ENCODE data around the gene TFF1. TPM values are rescaled to one million over a fixed set of nuclear protein-coding genes. Genes with fewer than 3 reads are reported as not detected.

The TFF1 gene
- total RNA-seq, 5 donors from 2014 or later (not counting 1 experiment from before 2014, with no cell fraction given): 1.2 to 1.3 TPM; not detected in 3

GRCh38 chr21:42317341-42317741, 49.0 kb downstream of the TFF1 start:
- Mint-ChIP-seq H3K4me3 (no peak overlapping the region), H3K27me3 (peaks cover 4 to 5% of the 10 kb centered on the region in 2 donors), H3K9me3 (no peaks in the 10 kb centered on the region), H3K36me3 (no peaks in the 10 kb centered on the region), H3K4me1 (peaks cover 5 to 10% (median 8%) of the 10 kb centered on the region in 3 donors), H3K27ac (no peak overlapping the region)
- ATAC-seq (replicated peaks in 1 of 4) (no peak), DNase-seq (no peak)
- peaks cover 0 to 11% of the 10 kb centered on the region in 2 experiments for H3K27me3 ChIP-seq (replicated peaks in 1 of 2; ENCODE audit: control insufficient read depth in 2 of 2, extremely low read depth in 1 of 2, insufficient read depth in 2 of 2, low read length in 1 of 2)
- no peaks in the 10 kb centered on the region for H3K9me3 ChIP-seq
- POLR2A ChIA-PET: interaction anchor here in 1 of 2 donors (0.6 kb wide), 1 partner anchor 657 kb away, joined by 13 read pairs; no protein-coding TSS in a partner anchor
- no peak overlapping the region for H3K27ac ChIP-seq (ENCODE audit: low read length)
- peaks cover 0 to 9% of the 10 kb centered on the region in 2 experiments for H3K4me1 ChIP-seq (ENCODE audit: control insufficient read depth in 1 of 2, extremely low read depth in 1 of 2, insufficient read depth in 2 of 2, low read length in 2 of 2)
- H3K4me3 ChIP-seq (ENCODE audit: control insufficient read depth in 1 of 2, extremely low read depth in 1 of 2, low read length in 1 of 2): no peak overlapping the region
- no peaks in the 10 kb centered on the region for H3K36me3 ChIP-seq (ENCODE audit: control insufficient read depth in 2 of 2, extremely low read depth in 1 of 2, insufficient read depth in 1 of 2, low read length in 1 of 2)
- CTCF ChIA-PET: no interaction called here
- WGBS (ENCODE audit: insufficient coverage): 86% methylated on average over 4 of the region's 8 CpGs

GRCh38 chr21:42316891-42317290, 49.4 kb downstream of the TFF1 start:
- Mint-ChIP-seq H3K27me3 (peaks cover 4 to 5% of the 10 kb centered on the region in 2 donors), H3K9me3 (no peaks in the 10 kb centered on the region), H3K4me1 (peaks cover 5 to 10% (median 8%) of the 10 kb centered on the region in 3 donors), H3K27ac (no peak overlapping the region), H3K4me3 (no peak overlapping the region), H3K36me3 (no peaks in the 10 kb centered on the region)
- H3K4me1 ChIP-seq (ENCODE audit: control insufficient read depth in 1 of 2, extremely low read depth in 1 of 2, insufficient read depth in 2 of 2, low read length in 2 of 2): peaks cover 0 to 9% of the 10 kb centered on the region in 2 experiments
- CTCF ChIA-PET: no interaction called here
- peaks cover 0 to 11% of the 10 kb centered on the region in 2 experiments for H3K27me3 ChIP-seq (replicated peaks in 1 of 2; ENCODE audit: control insufficient read depth in 2 of 2, extremely low read depth in 1 of 2, insufficient read depth in 2 of 2, low read length in 1 of 2)
- no peaks in the 10 kb centered on the region for H3K36me3 ChIP-seq (ENCODE audit: control insufficient read depth in 2 of 2, extremely low read depth in 1 of 2, insufficient read depth in 1 of 2, low read length in 1 of 2)
- POLR2A ChIA-PET: no interaction called here
- H3K27ac ChIP-seq (ENCODE audit: low read length): no peak overlapping the region
- DNase-seq (no peak), ATAC-seq (replicated peaks in 1 of 4) (no peak)
- H3K9me3 ChIP-seq: no peaks in the 10 kb centered on the region
- H3K4me3 ChIP-seq (ENCODE audit: control insufficient read depth in 1 of 2, extremely low read depth in 1 of 2, low read length in 1 of 2): no peak overlapping the region
- 94% methylated on average over 15 of the region's 16 CpGs for WGBS (ENCODE audit: insufficient coverage)

- Histone ChIP-seq H3K4me1 (ENCODE audit: control insufficient read depth in 1 of 2, extremely low read depth in 1 of 2, insufficient read depth in 2 of 2, low read length in 2 of 2) (peaks cover 0 to 9% of the 10 kb centered on the region in 2 experiments), H3K4me3 (ENCODE audit: control insufficient read depth in 1 of 2, extremely low read depth in 1 of 2, low read length in 1 of 2) (no peak within 1 kb of the TSS), H3K27me3 (replicated peaks in 1 of 2; ENCODE audit: control insufficient read depth in 2 of 2, extremely low read depth in 1 of 2, insufficient read depth in 2 of 2, low read length in 1 of 2) (peaks cover 0 to 8% of the 10 kb centered on the region in 2 experiments), H3K36me3 (ENCODE audit: control insufficient read depth in 2 of 2, extremely low read depth in 1 of 2, insufficient read depth in 1 of 2, low read length in 1 of 2) (no peaks in the 10 kb centered on the region), H3K9me3 (no peaks in the 10 kb centered on the region), H3K27ac (ENCODE audit: low read length) (no peak within 1 kb of the TSS)
- Mint-ChIP-seq H3K27me3 (no peaks in the 10 kb centered on the region), H3K27ac (no peak within 1 kb of the TSS), H3K36me3 (no peaks in the 10 kb centered on the region), H3K4me3 (no peak within 1 kb of the TSS), H3K4me1 (peaks cover 5 to 8% (median 5%) of the 10 kb centered on the region in 3 donors), H3K9me3 (no peaks in the 10 kb centered on the region)
- WGBS (ENCODE audit: insufficient coverage): 94% methylated on average over 12 of the region's 15 CpGs
- DNase-seq: no peak
- CTCF ChIA-PET: no interaction called here
- no peak for ATAC-seq (replicated peaks in 1 of 4)
- POLR2A ChIA-PET: no interaction called here
Measured at GRCh38 chr21:42315296-42315891, 50.9 kb downstream of the TFF1 start, which contains the start of gene TFF3. TSS of gene TFF3 (minus strand) at chr21:42315409. CDS start at chr21:42315374, 35 bp downstream.

- ChIA-PET POLR2A (no interaction called here), CTCF (no interaction called here)
- Mint-ChIP-seq H3K27me3 (no peaks in the 10 kb centered on the region), H3K4me1 (peaks cover 5 to 8% (median 5%) of the 10 kb centered on the region in 3 donors), H3K27ac (no peak overlapping the region), H3K36me3 (no peaks in the 10 kb centered on the region), H3K9me3 (no peaks in the 10 kb centered on the region), H3K4me3 (no peak overlapping the region)
- Histone ChIP-seq H3K4me1 (ENCODE audit: control insufficient read depth in 1 of 2, extremely low read depth in 1 of 2, insufficient read depth in 2 of 2, low read length in 2 of 2) (peaks cover 0 to 12% of the 10 kb centered on the region in 2 experiments), H3K27ac (ENCODE audit: low read length) (no peak overlapping the region), H3K36me3 (ENCODE audit: control insufficient read depth in 2 of 2, extremely low read depth in 1 of 2, insufficient read depth in 1 of 2, low read length in 1 of 2) (no peaks in the 10 kb centered on the region), H3K9me3 (no peaks in the 10 kb centered on the region), H3K27me3 (replicated peaks in 1 of 2; ENCODE audit: control insufficient read depth in 2 of 2, extremely low read depth in 1 of 2, insufficient read depth in 2 of 2, low read length in 1 of 2) (peaks cover 0 to 15% of the 10 kb centered on the region in 2 experiments), H3K4me3 (ENCODE audit: control insufficient read depth in 1 of 2, extremely low read depth in 1 of 2, low read length in 1 of 2) (no peak overlapping the region)
- ATAC-seq (replicated peaks in 1 of 4): no peak
- WGBS (ENCODE audit: insufficient coverage): 100% methylated on average over 2 of the region's 6 CpGs
- no peak for DNase-seq
Measured at GRCh38 chr21:42314616-42315295, 51.6 kb downstream of the TFF1 start.

- Mint-ChIP-seq H3K36me3 (no peaks in the 10 kb centered on the region), H3K9me3 (no peaks in the 10 kb centered on the region), H3K27ac (no peak overlapping the region), H3K4me3 (no peak overlapping the region), H3K27me3 (no peaks in the 10 kb centered on the region), H3K4me1 (peaks cover 0 to 7% (median 5%) of the 10 kb centered on the region in 3 donors)
- H3K27me3 ChIP-seq (replicated peaks in 1 of 2; ENCODE audit: control insufficient read depth in 2 of 2, extremely low read depth in 1 of 2, insufficient read depth in 2 of 2, low read length in 1 of 2): peaks cover 0 to 27% of the 10 kb centered on the region in 2 experiments
- DNase-seq: no peak
- no peak for ATAC-seq (replicated peaks in 1 of 4)
- no peak overlapping the region for H3K4me3 ChIP-seq (ENCODE audit: control insufficient read depth in 1 of 2, extremely low read depth in 1 of 2, low read length in 1 of 2)
- no peaks in the 10 kb centered on the region for H3K36me3 ChIP-seq (ENCODE audit: control insufficient read depth in 2 of 2, extremely low read depth in 1 of 2, insufficient read depth in 1 of 2, low read length in 1 of 2)
- ChIA-PET CTCF (no interaction called here), POLR2A (no interaction called here)
- H3K27ac ChIP-seq (ENCODE audit: low read length): no peak overlapping the region
- WGBS (ENCODE audit: insufficient coverage): 78% methylated on average over 13 of the region's 13 CpGs
- H3K4me1 ChIP-seq (ENCODE audit: control insufficient read depth in 1 of 2, extremely low read depth in 1 of 2, insufficient read depth in 2 of 2, low read length in 2 of 2): peaks cover 0 to 11% of the 10 kb centered on the region in 2 experiments
- no peaks in the 10 kb centered on the region for H3K9me3 ChIP-seq
Measured at GRCh38 chr21:42313501-42313969, 52.8 kb downstream of the TFF1 start.

GRCh38 chr21:42312626-42313104, 53.7 kb downstream of the TFF1 start:
- H3K4me1 Mint-ChIP-seq: peaks cover 0 to 6% (median 5%) of the 10 kb centered on the region in 3 donors

More at GRCh38 chr21:42312626-42313104, 53.7 kb downstream of the TFF1 start:
- ChIA-PET POLR2A (no interaction called here), CTCF (no interaction called here)
- H3K36me3 Mint-ChIP-seq: no peaks in the 10 kb centered on the region
- no peak for ATAC-seq (replicated peaks in 1 of 4)
- Histone ChIP-seq H3K4me3 (ENCODE audit: control insufficient read depth in 1 of 2, extremely low read depth in 1 of 2, low read length in 1 of 2) (no peak overlapping the region), H3K4me1 (ENCODE audit: control insufficient read depth in 1 of 2, extremely low read depth in 1 of 2, insufficient read depth in 2 of 2, low read length in 2 of 2) (peaks cover 0 to 11% of the 10 kb centered on the region in 2 experiments), H3K36me3 (ENCODE audit: control insufficient read depth in 2 of 2, extremely low read depth in 1 of 2, insufficient read depth in 1 of 2, low read length in 1 of 2) (no peaks in the 10 kb centered on the region), H3K9me3 (no peaks in the 10 kb centered on the region), H3K27me3 (replicated peaks in 1 of 2; ENCODE audit: control insufficient read depth in 2 of 2, extremely low read depth in 1 of 2, insufficient read depth in 2 of 2, low read length in 1 of 2) (peaks cover 0 to 36% of the 10 kb centered on the region in 2 experiments), H3K27ac (ENCODE audit: low read length) (no peak overlapping the region)
- H3K4me3 Mint-ChIP-seq: no peak overlapping the region
- H3K9me3 Mint-ChIP-seq: no peaks in the 10 kb centered on the region
- DNase-seq: no peak
- no peak overlapping the region for H3K27ac Mint-ChIP-seq
- 91% methylated on average over 9 of the region's 16 CpGs for WGBS (ENCODE audit: insufficient coverage)
- no peaks in the 10 kb centered on the region for H3K27me3 Mint-ChIP-seq
